NCI-H187 (cell line): ENCODE results near the gene KANK3.
"Not testable (repeated sequence)": the region's sequence is repeated elsewhere in the genome, so short reads cannot be mapped to it uniquely, and the experiment has no call there.

ENCODE experiments used
- DNase-seq, 2 experiments: peaks; one replicate each; lab custom pipeline; 2025; lab: John Stamatoyannopoulos, UW

Gene KANK3

GRCh38 chr19:8337728-8338127 is 5.3 kb downstream of the KANK3 start:
- no peak for DNase-seq

GRCh38 chr19:8336660-8337059 is 6.4 kb downstream of the KANK3 start:
- no peak for DNase-seq

- DNase-seq: no peak
Measured at GRCh38 chr19:8336072-8336569, 6.9 kb downstream of the KANK3 start.

GRCh38 chr19:8335343-8336071 is 7.6 kb downstream of the KANK3 start:
- DNase-seq: no peak

GRCh38 chr19:8334458-8335342 is 8.4 kb downstream of the KANK3 start:
- DNase-seq: no peak

- DNase-seq: no peak
Measured at GRCh38 chr19:8333767-8334457, 9.2 kb downstream of the KANK3 start.

- no peak for DNase-seq
Measured at GRCh38 chr19:8332976-8333766, 9.9 kb downstream of the KANK3 start.

- no peak for DNase-seq
Measured at GRCh38 chr19:8331263-8331845, 11.7 kb downstream of the KANK3 start.

- DNase-seq: no peak
Measured at GRCh38 chr19:8329996-8330395, 13.1 kb downstream of the KANK3 start.

- DNase-seq: no peak
Measured at GRCh38 chr19:8325454-8325853, 17.6 kb downstream of the KANK3 start.

GRCh38 chr19:8324186-8325050 is 18.6 kb downstream of the KANK3 start:
- DNase-seq: no peak

- no peak for DNase-seq
Measured at GRCh38 chr19:8323781-8324185, 19.3 kb downstream of the KANK3 start.

GRCh38 chr19:8322638-8322997 is 20.4 kb downstream of the KANK3 start:
- DNase-seq: no peak

- DNase-seq: no peak
Measured at GRCh38 chr19:8321986-8322637, 20.9 kb downstream of the KANK3 start.

- DNase-seq: peak; percentile 68 to 84
Measured at GRCh38 chr19:8321067-8321985, 21.7 kb downstream of the KANK3 start, which contains the start of the genes NDUFA7 and RPS28. Gene NDUFA7, minus strand, starts transcription at chr19:8321375. Its CDS starts 17 bp downstream, at chr19:8321358. Gene RPS28, plus strand, starts transcription at chr19:8321496. Its CDS starts 35 bp downstream, at chr19:8321531.

GRCh38 chr19:8320564-8321066 is 22.4 kb downstream of the KANK3 start:
- DNase-seq: no peak

GRCh38 chr19:8319807-8320520 is 23.1 kb downstream of the KANK3 start:
- DNase-seq: no peak

GRCh38 chr19:8318835-8319234 is 24.2 kb downstream of the KANK3 start:
- DNase-seq: not testable (repeated sequence)
